ENCODE data around the gene PIGQ. TPM values are rescaled to one million over a fixed set of nuclear protein-coding genes. Genes with fewer than 3 reads are reported as not detected.

PIGQ gene
- total and polyA plus RNA-seq, 2 of the 8 experiments (the other 6 are each of a cell fraction or from before 2014, with no cell fraction given), result 36.0 to 49.2 TPM

DNA sequence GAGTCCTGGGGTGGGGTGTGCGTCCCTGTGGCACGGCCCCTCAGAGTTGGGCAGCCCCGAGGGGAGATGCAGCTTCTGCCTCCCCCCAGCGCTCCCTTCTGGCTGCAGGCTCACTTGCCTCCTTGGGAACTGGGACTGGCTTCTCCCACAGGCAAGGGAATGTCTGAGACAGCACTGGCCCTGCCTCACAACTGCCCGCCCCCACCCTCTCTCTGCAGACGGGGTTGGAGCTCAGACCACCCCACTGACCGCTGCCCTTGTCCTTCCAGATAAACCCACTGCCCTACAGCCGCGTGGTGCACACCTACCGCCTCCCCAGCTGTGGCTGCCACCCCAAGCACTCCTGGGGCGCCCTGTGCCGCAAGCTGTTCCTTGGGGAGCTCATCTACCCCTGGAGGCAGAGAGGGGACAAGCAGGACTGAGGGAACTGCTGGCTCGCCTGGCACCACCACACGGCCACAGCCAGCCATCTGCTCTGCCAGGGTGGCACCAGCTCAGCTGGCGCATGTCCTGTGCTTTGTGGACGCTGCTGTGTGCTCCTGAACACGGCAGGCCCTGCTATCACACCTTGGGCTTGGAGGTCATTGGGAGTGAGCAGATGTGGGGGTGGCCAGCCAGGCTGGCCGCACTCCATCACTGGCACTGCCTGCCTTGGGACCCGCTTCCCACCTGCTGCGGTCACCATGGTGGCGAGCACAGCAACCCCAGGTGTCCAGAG, 13.0 kb downstream of the PIGQ start:
- POLR2A ChIA-PET (ENCODE audit: partially characterized antibody), result interaction anchor here (0.7 to 7.9 kb wide), 10 partner anchors 15 to 212 kb away, joined by 3 to 58 read pairs (median 4); partner anchors contain the start of genes METTL26, MRPL28, NHLRC4 and PIGQ

More for the DNA sequence above, 13.0 kb downstream of the PIGQ start:
- Histone ChIP-seq H4K8ac (ENCODE audit: extremely low read depth, insufficient read depth, low read length) (no peak overlapping the region), H3K79me2 (ENCODE audit: control insufficient read depth in 1 of 2, insufficient read depth in 2 of 2, low read length in 2 of 2) (peaks cover 0 to under 1% of the 10 kb centered on the region in 2 experiments; a peak in 1 of 4 replicates), H3K18ac (ENCODE audit: extremely low read depth, low read length) (peak overlapping the region; percentile 24; the same call in 1 of the 2 replicates), H3K27ac (ENCODE audit: low read depth, low read length) (no peak overlapping the region), H2BK12ac (ENCODE audit: low read depth, low read length) (peak overlapping the region; percentile 92; the same call in 1 of the 2 replicates), H2BK120ac (replicated peaks; ENCODE audit: low read depth, low read length) (peak overlapping the region; percentile 71), H3K4me1 (replicated peaks in 1 of 4; ENCODE audit: control insufficient read depth in 3 of 4, insufficient read depth in 4 of 4, low read length in 3 of 4) (peaks cover 0 to 23% (median 17%) of the 10 kb centered on the region in 4 experiments; a peak in 6 of 7 replicates), H3K36me3 (ENCODE audit: control insufficient read depth in 2 of 4, insufficient read depth in 4 of 4, low read length in 3 of 4) (peaks cover 0 to 2% (median 0%) of the 10 kb centered on the region in 4 experiments; a peak in 1 of 8 replicates), H4K91ac (replicated peaks; ENCODE audit: insufficient read length, low read length) (peak overlapping the region; percentile 73), H2BK5ac (ENCODE audit: low read depth, low read length) (peak overlapping the region; percentile 66; the same call in 1 of the 2 replicates), H4K5ac (ENCODE audit: insufficient read length, low read depth, low read length) (no peak overlapping the region), H4K20me1 (replicated peaks in 1 of 2; ENCODE audit: control insufficient read depth in 1 of 2, insufficient read depth in 2 of 2, low read length in 2 of 2) (peaks cover 2 to 19% of the 10 kb centered on the region in 2 experiments), H3K23ac (ENCODE audit: insufficient read length) (no peak overlapping the region), H3K4me2 (ENCODE audit: insufficient read depth in 1 of 2, low read depth in 2 of 2, low read length in 2 of 2) (peak overlapping the region in 1 of 2 experiments; percentile 35; a peak in 1 of 4 replicates), H2BK20ac (ENCODE audit: low read length) (peak overlapping the region; percentile 48; the same call in 1 of the 2 replicates), H2BK15ac (ENCODE audit: low read length) (peak overlapping the region; percentile 95; the same call in 1 of the 2 replicates), H2AFZ (ENCODE audit: low read length) (no peak overlapping the region), H3K79me1 (ENCODE audit: low read depth, low read length) (no peaks in the 10 kb centered on the region), H3K27me3 (replicated peaks in 1 of 4; ENCODE audit: control insufficient read depth in 3 of 4, extremely low read depth in 1 of 4, insufficient read depth in 3 of 4, low read length in 3 of 4) (peaks cover 0 to 26% (median 19%) of the 10 kb centered on the region in 4 experiments; a peak in 5 of 7 replicates), H3K4ac (replicated peaks; ENCODE audit: insufficient read length, low read depth, low read length) (peak overlapping the region; percentile 13), H2AK5ac (ENCODE audit: low read depth, low read length) (peak overlapping the region; percentile 95; the same call in 1 of the 2 replicates), H3K9ac (replicated peaks in 1 of 4; ENCODE audit: extremely low read depth in 1 of 4, low read depth in 3 of 4, low read length in 3 of 4) (no peak overlapping the region), H3K56ac (replicated peaks; ENCODE audit: insufficient read length, low read depth, low read length) (no peak overlapping the region), H3K23me2 (ENCODE audit: low read depth, low read length) (peaks cover 2% of the 10 kb centered on the region; the same call in 1 of the 2 replicates), H3K4me3 (ENCODE audit: extremely low read depth in 1 of 4, insufficient read depth in 2 of 4, low read depth in 3 of 4, low read length in 4 of 4) (no peak overlapping the region), H3K14ac (ENCODE audit: insufficient read length) (no peak overlapping the region), H3K9me3 (ENCODE audit: insufficient read depth in 2 of 2, low read depth in 1 of 2, low read length in 1 of 2) (no peaks in the 10 kb centered on the region)
- FAIRE-seq, result no peak
- CTCF ChIA-PET (ENCODE audit: partially characterized antibody), result interaction anchor here (0.7 to 5.4 kb wide), 25 partner anchors 10 to 231 kb away, joined by 3 to 35 read pairs (median 5); partner anchors contain the start of genes NHLRC4, RHBDL1 and WDR90
- 87% methylated on average over 19 of the region's 21 CpGs; no CpG with 5 or more reads in 1 of the 2 experiments for WGBS, 2 experiments (ENCODE audit: extremely low coverage in 1 of 2, insufficient coverage in 1 of 2, insufficient read length in 1 of 2, insufficient replicate concordance in 2 of 2, low coverage in 1 of 2, low lambda C conversion rate in 2 of 2, missing lambda C conversion rate in 1 of 2)
- TF ChIP-seq RFX5 (IDR thresholded peaks at IDR 0.05; ENCODE audit: borderline replicate concordance, low read depth, low read length), result no peak
- no peak for TF ChIP-seq TAF7 (optimal IDR thresholded peaks at IDR 0.05; ENCODE audit: borderline replicate concordance, low read depth, low read length)
- TF ChIP-seq, protein P1, sequence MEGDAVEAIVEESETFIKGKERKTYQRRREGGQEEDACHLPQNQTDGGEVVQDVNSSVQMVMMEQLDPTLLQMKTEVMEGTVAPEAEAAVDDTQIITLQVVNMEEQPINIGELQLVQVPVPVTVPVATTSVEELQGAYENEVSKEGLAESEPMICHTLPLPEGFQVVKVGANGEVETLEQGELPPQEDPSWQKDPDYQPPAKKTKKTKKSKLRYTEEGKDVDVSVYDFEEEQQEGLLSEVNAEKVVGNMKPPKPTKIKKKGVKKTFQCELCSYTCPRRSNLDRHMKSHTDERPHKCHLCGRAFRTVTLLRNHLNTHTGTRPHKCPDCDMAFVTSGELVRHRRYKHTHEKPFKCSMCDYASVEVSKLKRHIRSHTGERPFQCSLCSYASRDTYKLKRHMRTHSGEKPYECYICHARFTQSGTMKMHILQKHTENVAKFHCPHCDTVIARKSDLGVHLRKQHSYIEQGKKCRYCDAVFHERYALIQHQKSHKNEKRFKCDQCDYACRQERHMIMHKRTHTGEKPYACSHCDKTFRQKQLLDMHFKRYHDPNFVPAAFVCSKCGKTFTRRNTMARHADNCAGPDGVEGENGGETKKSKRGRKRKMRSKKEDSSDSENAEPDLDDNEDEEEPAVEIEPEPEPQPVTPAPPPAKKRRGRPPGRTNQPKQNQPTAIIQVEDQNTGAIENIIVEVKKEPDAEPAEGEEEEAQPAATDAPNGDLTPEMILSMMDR (IDR thresholded peaks at IDR 0.05; ENCODE audit: control extremely low read depth in 1 of 3, insufficient read depth in 1 of 3, low read depth in 1 of 3, low read length in 3 of 3), result peak in 1 of 3 experiments; percentile 15; a peak in 1 of 4 replicates
- TF ChIP-seq SIN3A (conservative IDR thresholded peaks at IDR 0.05 in 1 of 2, IDR thresholded peaks at IDR 0.05 in 1 of 2; ENCODE audit: low read depth in 1 of 2, low read length in 2 of 2), result no peak
- no peak for TF ChIP-seq MAFK (IDR thresholded peaks at IDR 0.05; ENCODE audit: low read depth, low read length)
- TF ChIP-seq BRCA1 (IDR thresholded peaks at IDR 0.05; ENCODE audit: low read depth, low read length), result no peak
- no peak for TF ChIP-seq TBP (IDR thresholded peaks at IDR 0.05; ENCODE audit: low read depth, low read length)
- DNase-seq (ENCODE audit: low read depth in 1 of 2, low spot score in 2 of 2), result peak in 1 of 2 experiments; percentile 51

All from H1 (cell line).